ENCODE results near the gene MOCS2.
A peak's percentile ranks its signal among the peaks of the same experiment; 100 is the strongest.
"Not testable (repeated sequence)": the region's sequence is repeated elsewhere in the genome, so short reads cannot be mapped to it uniquely, and the experiment has no call there.

The MOCS2 gene

GRCh38 chr5:53109443-53110127 lies at the start of gene MOCS2:
Gene MOCS2, minus strand, starts transcription at chr5:53109757. Its CDS starts 2,583 bp downstream, at chr5:53107174.
- FAIRE-seq = no peak

- no peak for FAIRE-seq
Observed at GRCh38 chr5:53151713-53152458, 42.3 kb upstream of the MOCS2 start.

GRCh38 chr5:53133020-53133419 lies 23.5 kb upstream of the MOCS2 start:
- no peak for FAIRE-seq

- FAIRE-seq = no peak
Observed at GRCh38 chr5:53130266-53130665, 20.7 kb upstream of the MOCS2 start.

GRCh38 chr5:53128481-53128880 lies 18.9 kb upstream of the MOCS2 start:
- no peak for FAIRE-seq

- no peak for FAIRE-seq
Observed at GRCh38 chr5:53127107-53127506, 17.6 kb upstream of the MOCS2 start.

- no peak for FAIRE-seq
Observed at GRCh38 chr5:53126521-53126920, 17.0 kb upstream of the MOCS2 start.

- peak; percentile 36 for FAIRE-seq
Observed at GRCh38 chr5:53123702-53124101, 14.1 kb upstream of the MOCS2 start.

GRCh38 chr5:53120165-53120564 lies 10.6 kb upstream of the MOCS2 start:
- no peak for FAIRE-seq

GRCh38 chr5:53118879-53119278 lies 9.3 kb upstream of the MOCS2 start:
- no peak for FAIRE-seq

GRCh38 chr5:53116597-53116996 lies 7.0 kb upstream of the MOCS2 start:
- no peak for FAIRE-seq

GRCh38 chr5:53114988-53115387 lies 5.4 kb upstream of the MOCS2 start:
- FAIRE-seq = no peak

GRCh38 chr5:53113947-53114346 lies 4.4 kb upstream of the MOCS2 start:
- FAIRE-seq = no peak

GRCh38 chr5:53112909-53113308 lies 3.4 kb upstream of the MOCS2 start:
- no peak for FAIRE-seq

- not testable (repeated sequence) for FAIRE-seq
Observed at GRCh38 chr5:53112307-53112706, 2.8 kb upstream of the MOCS2 start.

GRCh38 chr5:53111139-53111538 lies 1.6 kb upstream of the MOCS2 start:
- FAIRE-seq = no peak

- FAIRE-seq = no peak
Observed at GRCh38 chr5:53110156-53110555, 599 bp upstream of the MOCS2 start.

- no peak for FAIRE-seq
Observed at GRCh38 chr5:53109056-53109442, 508 bp downstream of the MOCS2 start.

- no peak for FAIRE-seq
Observed at GRCh38 chr5:53105611-53106300, 3.8 kb downstream of the MOCS2 start.

- no peak for FAIRE-seq
Observed at GRCh38 chr5:53100606-53101005, 9.0 kb downstream of the MOCS2 start.

- FAIRE-seq = no peak
Observed at GRCh38 chr5:53099546-53099945, 10.0 kb downstream of the MOCS2 start.

GRCh38 chr5:53095931-53096525 lies 13.5 kb downstream of the MOCS2 start:
- FAIRE-seq = peak; percentile 68

GRCh38 chr5:53095217-53095616 lies 14.3 kb downstream of the MOCS2 start:
- no peak for FAIRE-seq
